NCI-H2081 treated with DMSO at 0.1 percent for 48 hours (cell line): ENCODE results near the gene TMEM170B.
A peak's percentile ranks its signal among the peaks of the same experiment; 100 is the strongest.

Experiments used
- DNase-seq: peaks from one replicate; lab custom pipeline; 2025; lab: John Stamatoyannopoulos, UW

The TMEM170B gene

GRCh38 chr6:11586117-11586516, 48.6 kb downstream of the TMEM170B start:
- DNase-seq: no peak

GRCh38 chr6:11586536-11586935, 49.0 kb downstream of the TMEM170B start:
- DNase-seq: no peak

- no peak for DNase-seq
Measured at GRCh38 chr6:11589261-11589660, 51.7 kb downstream of the TMEM170B start.

GRCh38 chr6:11592294-11592906, 54.9 kb downstream of the TMEM170B start:
- DNase-seq: no peak

GRCh38 chr6:11593096-11593495, 55.5 kb downstream of the TMEM170B start:
- no peak for DNase-seq

- no peak for DNase-seq
Measured at GRCh38 chr6:11595903-11596302, 58.4 kb downstream of the TMEM170B start.

GRCh38 chr6:11596640-11597237, 59.2 kb downstream of the TMEM170B start:
- no peak for DNase-seq

- no peak for DNase-seq
Measured at GRCh38 chr6:11598687-11599086, 61.1 kb downstream of the TMEM170B start.

GRCh38 chr6:11600251-11600650, 62.7 kb downstream of the TMEM170B start:
- no peak for DNase-seq

- no peak for DNase-seq
Measured at GRCh38 chr6:11601776-11602605, 64.4 kb downstream of the TMEM170B start.

- DNase-seq: no peak
Measured at GRCh38 chr6:11604215-11604614, 66.7 kb downstream of the TMEM170B start.

GRCh38 chr6:11604836-11605506, 67.4 kb downstream of the TMEM170B start:
- DNase-seq: no peak

- no peak for DNase-seq
Measured at GRCh38 chr6:11605507-11605905, 68.0 kb downstream of the TMEM170B start.

- DNase-seq: peak; percentile 94
Measured at GRCh38 chr6:11606332-11606731, 68.8 kb downstream of the TMEM170B start.

- no peak for DNase-seq
Measured at GRCh38 chr6:11607383-11607782, 69.8 kb downstream of the TMEM170B start.

GRCh38 chr6:11608600-11609323, 71.2 kb downstream of the TMEM170B start:
- no peak for DNase-seq

GRCh38 chr6:11609324-11610071, 71.9 kb downstream of the TMEM170B start:
- DNase-seq: no peak

GRCh38 chr6:11613336-11613735, 75.8 kb downstream of the TMEM170B start:
- no peak for DNase-seq

- DNase-seq: no peak
Measured at GRCh38 chr6:11613858-11614257, 76.3 kb downstream of the TMEM170B start.

- DNase-seq: no peak
Measured at GRCh38 chr6:11614534-11615213, 77.1 kb downstream of the TMEM170B start.

- no peak for DNase-seq
Measured at GRCh38 chr6:11615214-11615602, 77.7 kb downstream of the TMEM170B start.
